Hindlimb muscle (tissue), 1 donor: ENCODE measurements around the gene GSTP1. TPM values are rescaled to one million over a fixed set of nuclear protein-coding genes. Genes with fewer than 3 reads are reported as not detected.
"Not testable (repeated sequence)": the region's sequence is repeated elsewhere in the genome, so short reads cannot be mapped to it uniquely, and the experiment has no call there.

Experiments
- DNase-seq: peaks from one replicate; pipeline ENCODE4 v3.0.0-alpha.2; 2013
- polyA plus RNA-seq: library from polyadenylated mRNA; unstranded; fragments of 120-200 nt; gene quantifications from one replicate; pipeline ENCODE4 v1.2.1, GENCODE V29; 2013; ENCODE audit not compliant: insufficient read length

Gene GSTP1
- polyA plus RNA-seq, 1 donor: 215 TPM

DNA sequence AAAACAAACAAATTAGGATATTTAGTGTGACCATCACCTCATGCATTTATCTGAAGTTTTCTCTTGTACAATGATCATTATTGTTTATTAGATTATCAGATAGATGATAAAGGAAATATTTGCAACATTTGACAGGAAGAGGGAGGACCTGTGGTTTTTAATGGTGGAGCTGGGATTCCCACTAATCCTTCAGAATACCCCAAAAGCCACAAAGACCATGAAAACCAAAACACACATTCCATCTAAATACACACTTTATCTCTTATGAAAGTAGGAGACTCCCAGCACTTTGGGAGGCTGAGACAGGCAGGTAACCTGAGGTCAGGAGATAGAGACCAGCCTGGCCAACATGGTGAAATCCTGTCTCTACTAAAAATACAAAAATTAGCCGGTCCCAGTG lies 15.5 kb downstream of the GSTP1 start:
- DNase-seq: no peak

DNA sequence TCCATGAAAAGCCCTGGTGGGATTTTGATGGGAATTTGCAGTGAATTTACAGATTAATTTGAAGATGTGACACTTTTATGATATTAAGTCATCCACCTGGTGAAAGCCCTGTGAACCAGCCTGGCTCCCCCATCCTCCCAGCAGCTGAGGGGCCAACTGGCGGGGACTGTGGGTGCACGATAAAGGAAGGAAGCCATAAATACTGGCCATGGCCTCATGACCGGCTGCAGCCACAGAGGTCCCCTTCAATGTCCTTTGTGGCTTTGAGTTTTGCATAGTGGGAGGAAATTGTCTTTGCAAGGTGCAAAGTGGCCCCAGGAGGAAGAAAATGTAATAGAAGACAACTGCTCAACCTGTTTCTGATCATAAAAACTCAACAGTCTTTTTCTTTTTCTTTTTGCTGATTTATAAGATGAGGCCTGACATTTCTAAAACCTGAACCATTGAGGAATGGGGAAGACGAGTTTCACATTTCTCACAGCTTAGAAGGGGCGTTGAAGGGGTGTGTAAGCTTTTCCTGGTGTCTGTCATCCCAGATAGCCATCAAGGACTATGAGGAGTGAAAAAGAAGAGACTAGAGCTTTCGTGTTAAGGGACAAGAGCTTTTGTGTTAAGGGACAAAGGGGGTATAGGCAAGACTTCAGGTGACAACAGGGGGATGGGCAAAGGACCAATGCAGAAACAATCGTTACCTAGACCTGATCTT lies 16.9 kb downstream of the GSTP1 start:
- DNase-seq: no peak

DNA sequence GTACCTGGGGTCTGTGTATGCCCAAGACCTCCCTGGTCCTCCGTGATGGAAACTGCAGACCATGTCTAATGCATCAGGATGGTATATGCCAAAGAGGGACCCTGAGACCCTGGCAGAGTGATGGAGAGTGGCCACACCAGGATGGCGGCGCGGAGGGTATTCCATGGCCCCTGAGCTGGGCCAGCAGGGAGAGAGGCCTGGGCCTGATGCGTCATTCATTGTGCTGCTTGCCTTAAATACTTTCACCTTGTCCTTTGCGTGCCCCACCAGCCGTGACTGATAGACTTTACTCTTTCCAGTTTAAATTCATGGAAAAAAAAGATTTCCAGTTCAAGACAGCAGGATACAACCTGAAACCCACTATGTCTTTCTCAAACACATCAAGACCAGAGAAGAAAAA lies 17.5 kb downstream of the GSTP1 start:
- DNase-seq: no peak

DNA sequence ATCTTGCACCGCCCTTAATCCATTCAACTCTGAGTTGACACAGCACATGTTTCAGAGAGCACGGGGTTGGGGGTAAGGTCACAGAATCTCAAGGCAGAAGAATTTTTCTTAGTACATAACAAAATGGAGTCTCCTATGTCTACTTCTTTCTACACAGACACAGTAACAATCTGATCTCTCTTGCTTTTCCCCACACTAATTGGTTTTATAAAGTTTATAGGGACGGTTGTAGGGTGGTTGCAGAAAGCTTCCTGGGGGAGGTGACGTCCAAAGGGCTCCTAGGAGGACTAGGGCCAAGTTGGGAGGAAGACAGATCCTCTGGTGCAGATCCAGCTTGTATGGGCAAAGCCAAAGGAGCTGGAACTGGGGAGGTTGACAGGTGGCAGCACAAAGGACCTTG lies 20.5 kb downstream of the GSTP1 start:
- not testable (repeated sequence) for DNase-seq

DNA sequence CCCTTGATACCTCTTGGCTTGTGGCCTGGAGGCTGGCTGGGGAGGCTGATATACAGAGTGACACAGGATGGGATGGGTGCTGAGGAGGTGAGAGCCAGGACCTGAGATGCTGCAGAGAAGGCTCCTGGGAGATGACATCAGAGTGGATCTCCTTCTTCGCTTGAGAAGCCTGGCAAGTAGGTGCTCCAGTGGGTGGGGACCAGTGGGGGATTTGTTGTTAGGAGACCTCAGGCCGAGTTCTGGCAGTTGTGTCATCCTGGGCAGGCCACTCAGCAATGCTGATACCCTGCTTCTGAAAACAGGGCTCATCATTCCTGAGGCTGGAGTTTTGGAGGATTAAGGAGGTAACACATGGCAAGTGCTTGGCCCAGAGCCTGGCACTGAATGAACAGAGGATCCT lies 21.2 kb downstream of the GSTP1 start:
- DNase-seq: no peak

DNA sequence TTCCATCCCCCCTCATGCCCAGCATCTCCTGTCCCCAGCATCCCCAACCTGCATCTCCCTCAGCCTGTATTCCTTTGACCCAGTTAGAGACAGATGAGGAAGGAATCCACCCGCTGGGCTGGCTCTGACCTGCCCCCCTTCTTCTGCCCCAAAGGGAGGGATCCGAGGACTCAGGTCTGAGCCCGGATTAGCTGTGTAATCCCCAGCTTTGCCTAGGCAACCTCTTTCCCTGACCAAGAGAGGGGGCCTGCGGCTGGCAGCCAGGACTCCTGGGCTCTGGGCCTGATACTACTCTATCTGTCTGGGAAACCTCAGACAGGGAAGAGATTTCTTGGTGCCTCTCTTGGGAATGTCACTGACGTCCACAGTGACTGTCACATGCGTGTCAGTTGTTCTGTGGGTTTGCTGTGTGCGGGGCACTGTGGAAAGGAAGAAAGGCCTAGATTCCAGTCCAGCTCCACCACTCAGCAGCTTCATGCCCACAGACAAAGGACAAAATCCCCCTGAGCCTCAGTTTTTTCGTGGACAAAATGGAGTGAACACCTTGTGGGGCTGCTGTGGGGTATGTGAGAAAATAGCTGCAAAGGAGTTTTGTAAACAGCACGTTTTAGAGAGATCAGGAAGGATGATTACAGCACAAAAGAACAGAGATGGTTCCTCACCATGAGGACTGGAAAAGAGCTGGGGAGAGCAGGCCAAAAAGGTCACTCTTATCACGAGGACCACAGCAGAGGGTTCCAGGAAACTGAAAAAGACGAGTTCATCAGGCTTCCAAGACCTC lies 21.8 kb downstream of the GSTP1 start:
- DNase-seq: no peak

DNA sequence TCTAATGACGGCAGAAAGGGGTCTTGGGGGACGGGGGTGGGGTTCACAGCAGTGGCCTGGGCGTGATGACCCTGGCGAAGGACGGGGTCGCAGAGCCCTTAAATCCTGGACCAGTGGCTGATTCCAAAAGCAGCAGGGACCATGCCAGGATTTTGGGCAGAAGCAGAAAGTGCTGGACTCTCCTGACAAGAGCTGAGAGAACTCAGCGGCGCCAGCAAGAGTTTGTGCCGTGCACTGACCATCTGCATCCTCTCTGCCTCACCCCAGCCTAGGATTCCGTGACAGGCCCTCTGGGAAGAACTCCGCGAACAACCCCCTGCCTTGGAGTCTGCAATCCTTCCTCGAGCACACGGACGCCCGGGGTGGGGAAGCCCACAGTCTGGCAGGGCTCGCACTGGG lies 22.5 kb downstream of the GSTP1 start:
- no peak for DNase-seq

DNA sequence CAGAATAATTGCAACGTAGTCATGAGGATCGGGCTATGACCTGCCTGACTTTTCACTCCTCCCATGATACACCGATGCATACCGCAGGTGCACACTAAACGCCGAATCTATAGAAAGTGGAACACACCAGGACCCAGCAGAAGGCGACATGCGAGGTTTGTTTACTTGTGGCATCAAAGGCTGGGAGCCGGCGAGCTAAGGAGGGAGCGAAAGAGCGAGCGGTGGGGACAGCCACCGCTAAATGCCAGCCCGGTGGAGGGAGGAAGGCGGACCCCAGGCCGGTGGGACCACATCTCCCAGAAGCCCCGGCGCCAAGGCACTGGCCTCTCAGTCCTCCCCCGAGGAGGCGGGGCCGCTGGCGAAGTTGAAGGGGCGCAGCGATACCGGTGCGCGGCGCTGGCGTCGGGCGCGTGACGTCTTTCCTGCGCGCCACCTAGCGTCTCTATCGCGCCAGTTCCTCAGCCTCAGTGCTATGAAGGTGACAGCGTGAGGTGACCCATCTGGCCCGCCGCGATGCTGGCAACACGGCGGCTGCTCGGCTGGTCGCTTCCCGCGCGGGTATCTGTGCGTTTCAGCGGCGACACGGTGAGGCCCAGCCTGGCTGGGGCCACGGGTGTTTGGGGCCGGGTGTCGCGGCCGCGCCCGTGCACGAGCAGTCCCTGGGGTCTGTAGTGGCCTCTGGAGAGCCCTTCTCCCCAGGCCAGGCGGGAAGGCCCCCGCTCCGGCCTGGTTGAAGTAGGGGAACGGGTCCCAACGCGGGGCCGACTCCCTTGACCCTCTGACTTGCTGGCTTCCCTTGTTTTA lies 23.1 kb downstream of the GSTP1 start, which contains the start of gene NDUFV1:
TSS of gene NDUFV1 (plus strand) at position 445 of the 804 bp plus-strand sequence. CDS start at position 514, 69 bp downstream.
- DNase-seq: peak; percentile 97

DNA sequence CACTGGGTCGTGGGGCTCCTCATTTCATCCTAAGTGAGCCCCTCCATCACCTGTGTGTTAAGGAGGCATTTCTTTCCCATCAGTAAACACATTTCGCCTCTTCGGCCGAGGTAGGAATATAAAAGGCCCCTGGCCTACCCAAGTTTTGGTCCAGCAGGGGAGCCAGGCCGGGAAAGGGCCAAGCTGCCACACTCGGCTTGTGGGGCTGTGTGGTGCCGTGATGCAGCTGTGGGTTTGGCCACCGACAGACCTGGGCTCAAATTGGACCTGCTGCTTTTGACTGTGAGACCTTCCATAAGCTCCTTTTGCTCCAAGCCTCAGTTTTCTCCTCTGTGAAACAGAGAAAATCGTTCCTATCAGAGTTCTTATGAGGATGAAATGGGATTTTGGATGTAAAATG lies 23.9 kb downstream of the GSTP1 start:
- DNase-seq: no peak

DNA sequence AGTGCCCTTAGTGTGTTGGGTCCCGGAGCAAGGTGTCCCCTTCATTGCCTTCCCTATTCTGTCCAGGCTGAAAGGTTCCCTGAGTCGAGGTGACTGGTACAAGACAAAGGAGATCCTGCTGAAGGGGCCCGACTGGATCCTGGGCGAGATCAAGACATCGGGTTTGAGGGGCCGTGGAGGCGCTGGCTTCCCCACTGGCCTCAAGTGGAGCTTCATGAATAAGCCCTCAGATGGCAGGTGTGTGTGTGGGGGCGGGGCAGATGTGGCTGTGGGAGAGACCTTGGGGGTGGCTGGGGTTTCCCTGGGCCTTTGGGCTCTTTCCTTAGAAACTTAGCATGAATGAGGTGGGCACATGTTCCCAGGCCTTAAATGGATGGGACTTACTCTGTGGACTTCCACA lies 24.9 kb downstream of the GSTP1 start:
- DNase-seq: no peak

DNA sequence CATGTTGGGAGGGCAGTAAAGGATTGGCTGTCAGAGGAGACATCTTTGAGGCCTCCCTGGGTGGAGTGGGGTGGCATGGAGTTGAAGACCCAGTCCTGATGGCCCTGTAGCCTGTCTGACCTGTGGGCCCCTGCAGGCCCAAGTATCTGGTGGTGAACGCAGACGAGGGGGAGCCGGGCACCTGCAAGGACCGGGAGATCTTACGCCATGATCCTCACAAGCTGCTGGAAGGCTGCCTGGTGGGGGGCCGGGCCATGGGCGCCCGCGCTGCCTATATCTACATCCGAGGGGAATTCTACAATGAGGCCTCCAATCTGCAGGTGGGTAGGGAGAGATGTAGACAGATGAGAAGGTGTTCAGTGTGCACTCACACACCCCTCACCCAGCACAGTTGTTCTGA lies 25.7 kb downstream of the GSTP1 start:
- DNase-seq: no peak

DNA sequence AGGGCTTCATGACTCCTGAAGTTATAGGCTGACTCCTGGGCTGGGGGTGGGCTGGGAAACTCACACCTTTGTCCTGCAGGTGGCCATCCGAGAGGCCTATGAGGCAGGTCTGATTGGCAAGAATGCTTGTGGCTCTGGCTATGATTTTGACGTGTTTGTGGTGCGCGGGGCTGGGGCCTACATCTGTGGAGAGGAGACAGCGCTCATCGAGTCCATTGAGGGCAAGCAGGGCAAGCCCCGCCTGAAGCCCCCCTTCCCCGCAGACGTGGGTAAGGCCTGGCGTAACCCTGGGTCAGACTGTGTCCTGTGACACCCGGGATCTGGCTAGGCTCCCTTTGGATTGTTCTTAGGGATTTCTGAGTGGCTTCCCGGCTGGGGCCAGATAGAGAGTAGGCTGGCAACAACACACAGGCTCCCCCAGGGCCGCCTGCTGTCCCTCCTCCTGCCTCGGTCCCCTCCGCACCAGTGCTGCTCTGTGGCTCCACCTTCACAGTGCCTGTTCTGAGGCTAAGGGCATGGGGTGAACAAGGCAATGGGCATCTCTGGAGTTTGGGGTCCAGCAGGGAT lies 26.8 kb downstream of the GSTP1 start:
- no peak for DNase-seq

DNA sequence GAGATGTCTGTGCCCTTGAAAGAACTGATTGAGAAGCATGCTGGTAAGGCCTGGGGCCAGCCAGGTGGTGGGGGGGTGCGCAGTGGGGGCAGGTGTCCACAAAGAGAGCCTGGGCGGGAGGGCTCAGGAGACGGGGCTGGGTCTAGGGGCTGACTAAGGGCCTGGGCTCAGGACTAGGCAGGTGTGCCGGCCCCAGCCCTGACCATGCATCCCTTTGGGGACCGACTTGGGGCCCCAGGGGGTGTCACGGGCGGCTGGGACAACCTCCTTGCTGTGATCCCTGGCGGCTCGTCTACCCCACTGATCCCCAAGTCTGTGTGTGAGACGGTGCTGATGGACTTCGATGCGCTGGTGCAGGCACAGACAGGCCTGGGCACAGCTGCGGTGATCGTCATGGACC lies 27.6 kb downstream of the GSTP1 start:
- DNase-seq: no peak

DNA sequence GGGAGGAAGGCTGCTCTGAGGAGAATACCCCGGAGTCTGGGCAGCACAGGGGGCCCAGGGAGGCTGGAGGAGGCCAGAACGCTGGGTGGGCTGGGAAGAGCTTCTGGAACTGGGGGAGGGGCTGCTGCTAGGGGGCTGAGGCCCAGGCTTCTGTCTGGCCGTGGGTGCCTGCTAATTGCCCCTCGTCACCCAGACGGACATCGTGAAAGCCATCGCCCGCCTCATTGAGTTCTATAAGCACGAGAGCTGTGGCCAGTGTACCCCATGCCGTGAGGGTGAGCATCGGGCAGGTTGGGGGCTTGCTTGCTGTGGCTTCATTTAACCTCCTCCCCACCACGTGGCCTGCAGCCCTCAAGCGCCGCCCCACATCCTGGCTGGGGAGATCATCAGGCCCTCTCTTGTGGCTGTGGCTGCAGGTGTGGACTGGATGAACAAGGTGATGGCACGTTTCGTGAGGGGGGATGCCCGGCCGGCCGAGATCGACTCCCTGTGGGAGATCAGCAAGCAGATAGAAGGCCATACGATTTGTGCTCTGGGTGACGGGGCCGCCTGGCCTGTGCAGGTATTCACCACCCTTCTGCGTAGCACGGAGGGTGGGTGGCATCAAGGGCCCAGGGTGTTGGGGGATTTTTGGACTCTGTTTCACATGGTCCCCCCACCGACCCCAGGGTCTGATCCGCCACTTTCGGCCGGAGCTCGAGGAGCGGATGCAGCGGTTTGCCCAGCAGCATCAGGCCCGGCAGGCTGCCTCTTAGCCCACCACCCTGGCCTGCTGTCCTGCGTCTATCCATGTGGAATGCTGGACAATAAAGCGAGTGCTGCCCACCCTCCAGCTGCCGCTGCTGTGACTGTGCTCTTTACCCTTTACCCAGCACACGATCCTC lies 28.3 kb downstream of the GSTP1 start:
- DNase-seq: no peak

DNA sequence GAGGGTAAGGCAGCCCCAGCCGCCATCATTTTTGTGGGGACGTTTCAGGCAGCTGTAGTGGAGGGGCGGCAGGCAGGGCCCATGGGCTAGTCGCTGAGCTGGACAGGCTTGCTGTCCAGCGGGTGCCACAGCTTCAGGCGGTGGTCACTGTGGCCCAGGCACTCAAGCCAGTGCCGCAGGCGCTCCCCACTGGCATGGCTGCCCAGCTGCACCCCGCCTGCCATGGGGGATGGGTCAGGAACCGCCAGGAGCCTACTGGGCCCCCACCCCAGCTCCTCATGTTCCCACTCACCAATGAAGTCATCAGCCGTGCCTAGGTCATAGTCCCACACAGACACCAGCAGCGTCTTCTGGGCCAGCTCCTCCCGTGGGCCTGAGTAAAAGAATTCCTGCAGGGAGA lies 29.1 kb downstream of the GSTP1 start:
- DNase-seq: no peak

DNA sequence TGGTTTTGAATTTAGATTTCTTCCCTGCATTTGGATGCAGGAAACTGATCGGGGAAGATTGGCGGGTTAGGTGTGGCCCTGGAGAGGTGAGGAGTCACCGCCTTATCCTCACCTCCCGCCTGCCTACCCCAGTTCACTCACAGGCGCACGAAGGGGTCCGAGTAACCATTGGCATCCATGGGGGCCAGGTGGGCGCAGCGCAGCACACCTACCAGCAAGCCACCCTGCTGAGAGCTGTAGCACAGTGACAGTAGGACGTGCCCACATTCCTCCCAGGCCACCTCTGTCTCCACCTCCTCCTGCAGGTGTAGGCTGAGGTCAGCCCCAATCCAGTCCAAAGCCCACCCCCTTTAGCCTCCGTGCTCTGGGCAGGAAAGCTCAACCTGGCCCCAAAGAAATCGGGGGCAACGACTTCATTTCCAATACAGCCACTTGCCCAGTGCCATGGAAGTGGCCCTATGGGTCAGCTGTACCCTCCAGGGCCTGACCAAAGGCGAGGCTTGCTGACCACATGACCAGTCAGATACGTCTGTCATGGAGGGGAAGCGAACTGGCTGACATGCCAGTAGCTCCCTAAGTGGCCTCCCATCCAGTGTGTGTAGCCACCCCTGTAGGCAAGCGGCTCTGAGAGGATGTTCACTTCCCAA lies 29.8 kb downstream of the GSTP1 start:
- no peak for DNase-seq

DNA sequence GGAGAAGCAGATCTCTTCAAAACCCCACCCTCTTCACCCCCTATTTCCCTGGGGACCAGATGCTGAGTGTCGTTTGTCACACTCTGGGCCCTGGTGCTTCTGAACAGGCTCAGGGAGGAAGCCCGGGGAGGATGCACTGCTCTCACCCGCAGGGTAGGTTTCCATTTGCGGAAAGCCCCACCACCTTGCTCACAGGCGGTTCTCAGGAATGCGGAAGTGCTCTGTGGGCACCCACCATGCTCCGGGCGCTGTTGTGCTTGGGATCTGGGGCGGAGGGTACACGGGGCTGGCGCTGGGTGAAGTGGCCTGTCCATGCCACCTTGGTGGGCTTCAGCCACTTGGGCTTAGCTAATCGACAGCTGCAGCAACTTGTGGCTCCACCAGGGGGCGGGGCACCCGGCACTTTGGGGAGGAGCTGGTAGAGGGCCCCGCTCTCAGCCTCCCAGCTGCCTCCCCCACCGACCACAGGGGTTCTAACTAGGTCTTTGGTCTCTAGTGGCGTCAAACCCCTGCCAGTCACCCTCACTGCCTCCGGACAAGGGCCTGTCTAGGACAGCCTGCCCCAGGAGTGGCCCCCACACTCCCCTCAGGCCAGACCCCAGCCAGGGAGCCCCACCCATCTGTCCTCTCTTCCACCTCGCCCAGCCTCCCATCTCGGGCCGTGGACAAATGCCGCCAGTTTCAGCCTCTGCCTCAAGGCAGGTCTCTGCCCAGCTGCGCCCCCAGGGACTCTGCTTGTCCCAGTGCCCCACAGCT lies 30.5 kb downstream of the GSTP1 start:
- no peak for DNase-seq

DNA sequence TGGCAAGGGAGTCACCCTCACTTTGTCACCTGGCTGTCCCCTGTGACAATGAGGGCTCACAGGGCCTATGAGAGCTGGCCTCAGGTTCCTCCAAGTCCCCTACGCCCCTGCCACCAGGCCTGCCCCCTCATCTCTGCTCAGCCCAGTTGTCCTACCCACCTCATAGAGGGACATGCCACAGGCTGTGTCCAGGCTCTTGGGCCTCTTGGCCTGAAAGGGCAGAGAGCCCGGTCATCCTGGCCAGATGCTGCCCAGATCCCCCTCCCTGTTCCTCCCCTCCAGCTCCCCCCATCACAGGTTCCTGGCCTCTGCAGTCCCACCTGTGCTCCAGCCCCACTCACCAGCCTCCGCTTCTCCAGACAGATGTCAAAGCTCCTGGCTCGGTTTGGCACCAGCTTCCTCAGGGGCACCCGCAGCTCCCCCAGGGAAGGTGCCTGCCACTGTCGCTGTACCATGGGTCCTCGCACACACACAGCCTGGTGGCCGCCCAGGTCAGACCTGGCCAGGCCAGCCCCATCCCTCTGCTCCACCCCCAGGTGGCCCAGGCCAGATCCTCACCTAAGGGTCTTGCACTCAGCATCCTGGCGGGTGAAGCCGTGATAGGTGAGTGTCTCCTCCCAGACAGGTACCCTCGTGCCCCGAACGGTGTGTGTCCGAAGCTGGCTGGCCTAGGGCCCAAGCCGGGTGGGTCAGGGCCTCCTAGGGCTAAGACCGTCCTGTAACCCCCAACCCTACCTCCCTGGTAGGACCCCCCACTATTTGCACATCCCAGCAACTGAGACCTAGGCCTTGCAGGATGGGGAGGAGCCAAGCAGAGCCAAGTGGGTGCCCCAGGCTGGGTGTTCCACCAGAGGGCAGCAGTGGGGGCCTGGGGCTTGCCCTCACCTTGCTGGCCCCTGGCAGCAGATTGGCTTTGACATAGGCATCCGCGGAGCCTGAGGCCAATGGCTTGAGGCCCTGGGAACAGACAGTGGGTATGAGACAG lies 31.4 kb downstream of the GSTP1 start:
- DNase-seq: no peak

DNA sequence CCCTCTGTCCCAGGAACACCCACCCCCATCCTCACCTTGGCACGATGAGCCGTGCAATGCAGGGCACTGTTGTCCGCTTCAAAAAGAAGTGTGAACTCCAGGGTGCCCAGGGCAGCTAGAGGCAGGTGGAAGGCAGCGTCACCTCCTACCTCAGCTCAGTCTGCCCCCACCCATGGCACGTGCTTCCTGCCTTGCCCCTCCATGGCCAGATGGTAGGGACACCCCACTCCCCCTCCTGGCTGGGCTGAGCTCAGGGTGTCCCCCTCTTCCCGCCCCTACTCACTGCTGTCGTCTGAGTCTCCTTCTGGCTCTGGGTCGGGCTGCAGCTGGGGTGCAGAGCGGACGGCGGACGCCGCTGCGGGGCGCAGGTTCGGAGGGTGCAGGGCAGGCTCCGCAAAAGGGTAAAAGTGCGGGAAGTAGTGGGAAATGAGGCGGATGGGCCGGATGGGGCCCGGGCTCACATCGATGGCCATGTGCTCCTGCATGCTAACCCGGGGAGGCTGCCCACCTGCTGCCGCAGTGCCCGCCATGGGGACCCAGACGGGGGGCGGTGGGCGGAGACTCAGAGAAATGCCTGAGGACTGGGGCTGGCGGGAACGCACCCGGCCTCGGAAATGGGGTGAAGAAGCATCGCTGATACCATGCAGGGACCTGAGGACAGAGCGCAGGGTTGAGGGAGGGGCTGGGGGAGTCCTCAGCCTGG lies 32.3 kb downstream of the GSTP1 start:
- no peak for DNase-seq
